Skin epidermis (tissue), 12 donors: ENCODE measurements around the gene NCOA1.
A peak's percentile ranks its signal among the peaks of the same experiment; 100 is the strongest.

Source experiments
- H3K27ac ChIP-seq, 21 experiments: fragments of 200-600 bp; sonication (generic) in 11 of 21; one replicate each; pipeline ENCODE4 v1.5.0; 2020; ENCODE audit warnings: mild to moderate bottlenecking in 3 of 21, inconsistent platforms in 2 of 21, moderate library complexity in 2 of 21
- H3K4me3 ChIP-seq, 7 experiments: fragments of 200-600 bp; sonication (generic) in 2 of 7; one replicate each; pipeline ENCODE4 v1.5.0; 2020; ENCODE audit warnings: inconsistent platforms in 2 of 7, mild to moderate bottlenecking in 2 of 7, moderate library complexity in 1 of 7

Gene NCOA1

GRCh38 chr2:24717263-24717951 is 226.4 kb downstream of the NCOA1 start:
- Histone ChIP-seq H3K27ac (no peak overlapping the region), H3K4me3 (no peak overlapping the region)

- no peak overlapping the region for H3K4me3 ChIP-seq
- no peak overlapping the region for H3K27ac ChIP-seq
Observed at GRCh38 chr2:24720310-24720709, 229.3 kb downstream of the NCOA1 start.

- Histone ChIP-seq H3K4me3 (no peak overlapping the region), H3K27ac (peak overlapping the region in 7 of 21 experiments; percentile 3 to 55 (median 25))
Observed at GRCh38 chr2:24721470-24721869, 230.4 kb downstream of the NCOA1 start.

- Histone ChIP-seq H3K27ac (peak overlapping the region in 9 of 21 experiments; percentile 3 to 55 (median 27)), H3K4me3 (no peak overlapping the region)
Observed at GRCh38 chr2:24722141-24722790, 231.2 kb downstream of the NCOA1 start.

GRCh38 chr2:24723191-24723590 is 232.1 kb downstream of the NCOA1 start:
- Histone ChIP-seq H3K27ac (no peak overlapping the region), H3K4me3 (no peak overlapping the region)

GRCh38 chr2:24723665-24724064 is 232.6 kb downstream of the NCOA1 start:
- Histone ChIP-seq H3K27ac (no peak overlapping the region), H3K4me3 (no peak overlapping the region)

- peak overlapping the region in 1 of 21 experiments; percentile 39 for H3K27ac ChIP-seq
Observed at GRCh38 chr2:24724111-24724775, 233.2 kb downstream of the NCOA1 start.

GRCh38 chr2:24725956-24726355 is 234.9 kb downstream of the NCOA1 start:
- H3K4me3 ChIP-seq, result no peak overlapping the region
- H3K27ac ChIP-seq, result no peak overlapping the region

More at GRCh38 chr2:24724111-24724775, 233.2 kb downstream of the NCOA1 start:
- H3K4me3 ChIP-seq, result no peak overlapping the region

- Histone ChIP-seq H3K27ac (no peak overlapping the region), H3K4me3 (no peak overlapping the region)
Observed at GRCh38 chr2:24730481-24730880, 239.4 kb downstream of the NCOA1 start.

- H3K4me3 ChIP-seq, result no peak overlapping the region
- H3K27ac ChIP-seq, result no peak overlapping the region
Observed at GRCh38 chr2:24731040-24731439, 240.0 kb downstream of the NCOA1 start.

GRCh38 chr2:24731923-24732322 is 240.9 kb downstream of the NCOA1 start:
- Histone ChIP-seq H3K27ac (no peak overlapping the region), H3K4me3 (no peak overlapping the region)

GRCh38 chr2:24734741-24735140 is 243.7 kb downstream of the NCOA1 start:
- Histone ChIP-seq H3K4me3 (no peak overlapping the region), H3K27ac (no peak overlapping the region)

GRCh38 chr2:24739354-24740025 is 248.4 kb downstream of the NCOA1 start:
- Histone ChIP-seq H3K4me3 (no peak overlapping the region), H3K27ac (peak overlapping the region in 1 of 21 experiments; percentile 58)

- Histone ChIP-seq H3K4me3 (no peak overlapping the region), H3K27ac (peak overlapping the region in 1 of 21 experiments; percentile 58)
Observed at GRCh38 chr2:24740142-24740541, 249.1 kb downstream of the NCOA1 start.

- H3K4me3 ChIP-seq, result no peak overlapping the region
- H3K27ac ChIP-seq, result no peak overlapping the region
Observed at GRCh38 chr2:24742730-24743129, 251.7 kb downstream of the NCOA1 start.

GRCh38 chr2:24743924-24744323 is 252.9 kb downstream of the NCOA1 start:
- H3K4me3 ChIP-seq, result no peak overlapping the region
- peak overlapping the region in 1 of 21 experiments; percentile 8 for H3K27ac ChIP-seq

- Histone ChIP-seq H3K27ac (no peak overlapping the region), H3K4me3 (no peak overlapping the region)
Observed at GRCh38 chr2:24744356-24744755, 253.3 kb downstream of the NCOA1 start.

GRCh38 chr2:24745825-24746224 is 254.8 kb downstream of the NCOA1 start:
- H3K27ac ChIP-seq, result no peak overlapping the region

GRCh38 chr2:24747299-24747698 is 256.2 kb downstream of the NCOA1 start:
- no peak overlapping the region for H3K27ac ChIP-seq
- H3K4me3 ChIP-seq, result no peak overlapping the region

More at GRCh38 chr2:24745825-24746224, 254.8 kb downstream of the NCOA1 start:
- H3K4me3 ChIP-seq, result no peak overlapping the region

- Histone ChIP-seq H3K4me3 (no peak overlapping the region), H3K27ac (no peak overlapping the region)
Observed at GRCh38 chr2:24749069-24749691, 258.1 kb downstream of the NCOA1 start.
